MCF 10A (cell line): ENCODE data around the gene MYOF. TPM values are rescaled to one million over a fixed set of nuclear protein-coding genes. Genes with fewer than 3 reads are reported as not detected.

Experiments used
- BruUV-seq: library from RNA; stranded (reverse); fragments of 400-500 nt; replicated peaks from 2 replicates; lab custom pipeline; 2021; lab: Mats Ljungman, UMichigan
- CTCF ChIA-PET: fragments of 300-600 bp; sonication (Branson Sonifier 250); formaldehyde crosslinking; extraction: SDS; loops from one replicate; lab custom pipeline; 2021; ENCODE audit warnings: antibody characterized with exemption, inconsistent platforms; lab: Yijun Ruan, JAX
- POLR2A ChIA-PET: fragments of 300-600, 350-650 bp; sonication (Branson Sonifier 250); formaldehyde crosslinking; extraction: SDS; loops from one replicate; lab custom pipeline; 2020; ENCODE audit warnings: antibody characterized with exemption, inconsistent platforms; lab: Yijun Ruan, JAX
- DNase-seq: peaks from one replicate; pipeline ENCODE4 v3.0.0-alpha.2; 2018; ENCODE audit not compliant: unreplicated experiment
- H3K27ac Mint-ChIP-seq: one replicate; pipeline ENCODE4 v1.8.0; 2022; ENCODE audit warnings: mild to moderate bottlenecking, low read depth, mixed read lengths; ENCODE audit not compliant: unreplicated experiment
- H3K27me3 Mint-ChIP-seq: one replicate; pipeline ENCODE4 v1.8.0; 2022; ENCODE audit warnings: mixed read lengths; ENCODE audit not compliant: insufficient read depth, unreplicated experiment
- H3K36me3 Mint-ChIP-seq: one replicate; pipeline ENCODE4 v1.8.0; 2022; ENCODE audit warnings: mild to moderate bottlenecking, moderate library complexity, mixed read lengths; ENCODE audit not compliant: insufficient read depth, unreplicated experiment
- H3K4me1 Mint-ChIP-seq: one replicate; pipeline ENCODE4 v1.8.0; 2022; ENCODE audit warnings: mixed read lengths; ENCODE audit not compliant: insufficient read depth, unreplicated experiment
- H3K4me3 Mint-ChIP-seq: one replicate; pipeline ENCODE4 v1.8.0; 2022; ENCODE audit warnings: mild to moderate bottlenecking, moderate library complexity, mixed read lengths; ENCODE audit not compliant: unreplicated experiment
- H3K9me3 Mint-ChIP-seq: one replicate; pipeline ENCODE4 v1.8.0; 2022; ENCODE audit warnings: mixed read lengths; ENCODE audit not compliant: unreplicated experiment
- CTCF ChIP-seq: fragments of 200-600 bp; IDR thresholded peaks from one replicate; pipeline ENCODE4 v1.8.0; 2022; ENCODE audit warnings: antibody characterized with exemption, mild to moderate bottlenecking; ENCODE audit not compliant: unreplicated experiment
- intact Hi-C: fragments of 100-400 bp; cut with micrococcal nuclease; formaldehyde crosslinking; loops from 2 replicates; pipeline ENCODE4 v1.14.1; 2022
- total RNA-seq: library from RNA; stranded (reverse); gene quantifications from 2 replicates; pipeline ENCODE4 v1.2.3, GENCODE V29; 2022

Gene MYOF
- total RNA-seq, 1 experiment from 2014 or later, result 167 TPM

DNA sequence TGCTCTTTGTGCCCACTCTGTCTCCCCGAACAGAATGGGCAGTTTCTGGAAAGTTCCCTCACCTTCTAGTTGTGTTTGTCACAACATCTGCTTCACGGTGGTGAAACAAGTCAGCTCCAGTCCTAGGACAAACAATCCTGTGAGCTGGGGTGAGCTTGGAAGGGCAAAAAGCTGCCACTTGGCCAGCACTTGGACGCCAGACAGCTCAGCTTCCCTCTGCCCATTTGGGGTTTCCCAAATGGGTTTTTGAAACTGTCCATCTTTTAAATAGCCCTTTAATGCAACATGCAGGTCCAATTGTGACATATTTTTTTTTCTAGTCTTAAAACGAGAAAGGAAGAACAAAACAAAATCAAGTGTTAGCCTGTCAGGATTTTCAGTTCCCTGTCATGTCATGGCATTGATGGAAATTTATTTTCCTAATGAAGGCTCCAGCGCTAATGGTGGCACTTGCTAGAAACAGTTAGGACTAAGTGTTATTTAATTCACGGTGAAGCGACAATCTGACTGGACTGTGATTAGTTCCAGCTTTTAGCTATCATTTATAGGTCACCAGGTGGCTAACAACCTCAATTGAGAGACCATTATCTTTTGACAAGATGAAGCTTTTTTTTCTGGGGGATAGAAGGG lies 181.7 kb downstream of the MYOF start:
- no peak for TF ChIP-seq CTCF
- BruUV-seq, result no TSS peak
- CTCF ChIA-PET, result interaction anchor here (0.6 to 0.7 kb wide), 2 partner anchors 30 to 220 kb away, joined by 3 read pairs; no protein-coding TSS in a partner anchor
- H3K27me3 Mint-ChIP-seq, result no peaks in the 10 kb centered on the region
- H3K9me3 Mint-ChIP-seq, result no peaks in the 10 kb centered on the region
- H3K4me3 Mint-ChIP-seq, result no peak overlapping the region
- POLR2A ChIA-PET, result no interaction called here
- H3K4me1 Mint-ChIP-seq, result no peaks in the 10 kb centered on the region
- H3K36me3 Mint-ChIP-seq, result peaks cover 17% of the 10 kb centered on the region
- H3K27ac Mint-ChIP-seq, result no peak overlapping the region
- intact Hi-C loops, result no loop called here
- DNase-seq, result no peak

- ChIA-PET CTCF (interaction anchor here (0.6 to 0.7 kb wide), 3 partner anchors 30 to 422 kb away, joined by 3 to 4 read pairs (median 3); no protein-coding TSS in a partner anchor), POLR2A (no interaction called here)
- no peak overlapping the region for H3K4me3 Mint-ChIP-seq
- no peaks in the 10 kb centered on the region for H3K9me3 Mint-ChIP-seq
- H3K27ac Mint-ChIP-seq, result no peak overlapping the region
- H3K27me3 Mint-ChIP-seq, result no peaks in the 10 kb centered on the region
- H3K36me3 Mint-ChIP-seq, result peaks cover 10% of the 10 kb centered on the region
- no TSS peak for BruUV-seq
- TF ChIP-seq CTCF, result no peak
- no peaks in the 10 kb centered on the region for H3K4me1 Mint-ChIP-seq
- intact Hi-C loops, result no loop called here
- no peak for DNase-seq
Observed at GRCh38 chr10:93299606-93300287, 182.4 kb downstream of the MYOF start.

- peaks cover 5% of the 10 kb centered on the region for H3K36me3 Mint-ChIP-seq
- no peak for DNase-seq
- intact Hi-C loops, result no loop called here
- H3K9me3 Mint-ChIP-seq, result no peaks in the 10 kb centered on the region
- no peak overlapping the region for H3K4me3 Mint-ChIP-seq
- TF ChIP-seq CTCF, result no peak
- POLR2A ChIA-PET, result no interaction called here
- H3K27me3 Mint-ChIP-seq, result no peaks in the 10 kb centered on the region
- CTCF ChIA-PET, result interaction anchor here (0.7 to 1.0 kb wide), 3 partner anchors 219 to 422 kb away, joined by 4 read pairs; no protein-coding TSS in a partner anchor
- no TSS peak for BruUV-seq
- H3K4me1 Mint-ChIP-seq, result no peaks in the 10 kb centered on the region
- H3K27ac Mint-ChIP-seq, result no peak overlapping the region
Observed at GRCh38 chr10:93299195-93299594, 182.9 kb downstream of the MYOF start.

GRCh38 chr10:93296151-93296550 lies 186.0 kb downstream of the MYOF start:
- no TSS peak for BruUV-seq
- no peaks in the 10 kb centered on the region for H3K27me3 Mint-ChIP-seq
- no peak overlapping the region for H3K27ac Mint-ChIP-seq
- no peak for DNase-seq
- no peaks in the 10 kb centered on the region for H3K9me3 Mint-ChIP-seq
- intact Hi-C loops, result no loop called here
- no peaks in the 10 kb centered on the region for H3K4me1 Mint-ChIP-seq
- POLR2A ChIA-PET, result interaction anchor here (0.6 kb wide), 1 partner anchor 45 kb away, joined by 7 read pairs; no protein-coding TSS in a partner anchor
- CTCF ChIA-PET, result interaction anchor here (0.6 to 1.2 kb wide), 2 partner anchors 216 to 719 kb away, joined by 3 to 7 read pairs; no protein-coding TSS in a partner anchor
- H3K36me3 Mint-ChIP-seq, result no peaks in the 10 kb centered on the region
- H3K4me3 Mint-ChIP-seq, result no peak overlapping the region
- TF ChIP-seq CTCF, result no peak
